H9 (cell line): ENCODE measurements around the gene PIGB. TPM values are rescaled to one million over a fixed set of nuclear protein-coding genes. Genes with fewer than 3 reads are reported as not detected.

Experiments
- DNase-seq: peaks from one replicate; pipeline ENCODE4 v3.0.0-alpha.2; 2017
- H2AFZ ChIP-seq: one replicate; pipeline ENCODE4 v1.6.1; 2013; ENCODE audit warnings: mild to moderate bottlenecking, low read length, control low read depth, moderate library complexity
- H2AK5ac ChIP-seq: 2 replicates; pipeline ENCODE4 v1.6.1; 2013; ENCODE audit warnings: low read length, control low read depth, mixed read lengths; ENCODE audit not compliant: insufficient read length
- H2BK120ac ChIP-seq: one replicate; pipeline ENCODE4 v1.6.1; 2013; ENCODE audit warnings: low read depth, mild to moderate bottlenecking, low read length, control low read depth, inconsistent platforms; ENCODE audit not compliant: poor library complexity, severe bottlenecking
- H2BK12ac ChIP-seq: 2 replicates; pipeline ENCODE4 v1.6.1; 2013; ENCODE audit warnings: low read length, control low read depth, mixed read lengths, low read depth; ENCODE audit not compliant: insufficient read length
- H2BK15ac ChIP-seq: 2 replicates; pipeline ENCODE4 v1.6.1; 2013; ENCODE audit warnings: low read depth, low read length, control low read depth
- H2BK20ac ChIP-seq: one replicate; pipeline ENCODE4 v1.6.1; 2013; ENCODE audit warnings: low read depth, mild to moderate bottlenecking, low read length, control low read depth, inconsistent platforms; ENCODE audit not compliant: poor library complexity, severe bottlenecking
- H2BK5ac ChIP-seq: 2 replicates; pipeline ENCODE4 v1.6.1; 2013; ENCODE audit warnings: low read length, control low read depth, mixed read lengths; ENCODE audit not compliant: insufficient read length
- H3K14ac ChIP-seq: 2 replicates; pipeline ENCODE4 v1.6.1; 2013; ENCODE audit warnings: low read length, control low read depth; ENCODE audit not compliant: insufficient read depth
- H3K18ac ChIP-seq: 2 replicates; pipeline ENCODE4 v1.6.1; 2013; ENCODE audit warnings: low read depth, mild to moderate bottlenecking, mixed read lengths, low read length, control low read depth; ENCODE audit not compliant: insufficient read length
- H3K23ac ChIP-seq: 2 replicates; pipeline ENCODE4 v1.6.1; 2013; ENCODE audit warnings: low read length, control low read depth, mixed read lengths, low read depth; ENCODE audit not compliant: insufficient read length
- H3K23me2 ChIP-seq: 2 replicates; pipeline ENCODE4 v1.6.1; 2013; ENCODE audit warnings: low read depth, mild to moderate bottlenecking, mixed read lengths, low read length, control low read depth; ENCODE audit not compliant: insufficient read length, poor library complexity, severe bottlenecking
- H3K27ac ChIP-seq: 2 replicates; pipeline ENCODE4 v1.5.1; 2013; ENCODE audit warnings: low read length, control low read depth, mixed read lengths, low read depth; ENCODE audit not compliant: insufficient read length
- H3K27me3 ChIP-seq: 2 replicates; pipeline ENCODE4 v1.6.1; 2013; ENCODE audit warnings: low read length, control low read depth, inconsistent platforms; ENCODE audit not compliant: insufficient read depth
- H3K4ac ChIP-seq: 2 replicates; pipeline ENCODE4 v1.6.1; 2013; ENCODE audit warnings: low read depth, mild to moderate bottlenecking, control low read depth, inconsistent platforms, low read length, moderate library complexity
- H3K4me1 ChIP-seq: 2 replicates; pipeline ENCODE4 v1.6.1; 2013; ENCODE audit warnings: low read length, control low read depth, inconsistent platforms; ENCODE audit not compliant: insufficient read depth
- H3K4me2 ChIP-seq: 2 replicates; pipeline ENCODE4 v1.6.1; 2013; ENCODE audit warnings: low read length, control low read depth, mixed read lengths; ENCODE audit not compliant: insufficient read length, insufficient read depth
- H3K56ac ChIP-seq: 2 replicates; pipeline ENCODE4 v1.6.1; 2013; ENCODE audit warnings: low read depth, mild to moderate bottlenecking, mixed read lengths, low read length, control low read depth; ENCODE audit not compliant: insufficient read length
- H3K79me1 ChIP-seq: 2 replicates; pipeline ENCODE4 v1.6.1; 2013; ENCODE audit warnings: low read depth, mild to moderate bottlenecking, moderate library complexity, low read length, control low read depth, inconsistent platforms; ENCODE audit not compliant: insufficient read depth, poor library complexity, severe bottlenecking
- H3K79me2 ChIP-seq: 2 replicates; pipeline ENCODE4 v1.6.1; 2013; ENCODE audit warnings: low read length, control low read depth, inconsistent platforms; ENCODE audit not compliant: insufficient read depth
- H3K9ac ChIP-seq: 2 replicates; pipeline ENCODE4 v1.6.1; 2013; ENCODE audit warnings: low read length, control low read depth, mixed read lengths; ENCODE audit not compliant: insufficient read length; ENCODE audit errors: extremely low read depth
- H3K9me3 ChIP-seq: one replicate; pipeline ENCODE4 v1.6.1; 2013; ENCODE audit warnings: low read depth, low read length, inconsistent platforms; ENCODE audit not compliant: control insufficient read depth
- H3T11ph ChIP-seq: one replicate; pipeline ENCODE4 v1.6.1; 2013; ENCODE audit warnings: mild to moderate bottlenecking, low read length, control low read depth, inconsistent platforms
- H4K20me1 ChIP-seq: one replicate; pipeline ENCODE4 v1.6.1; 2013; ENCODE audit not compliant: control insufficient read depth, insufficient read length, insufficient read depth
- H4K5ac ChIP-seq: 2 replicates; pipeline ENCODE4 v1.6.1; 2013; ENCODE audit warnings: low read depth, mild to moderate bottlenecking, mixed read lengths, low read length, control low read depth; ENCODE audit not compliant: insufficient read length
- H4K8ac ChIP-seq: replicated peaks from 2 replicates; pipeline ENCODE4 v1.6.1; 2013; ENCODE audit warnings: low read length, control low read depth, mixed read lengths, low read depth; ENCODE audit not compliant: insufficient read length
- H4K91ac ChIP-seq: 2 replicates; pipeline ENCODE4 v1.6.1; 2013; ENCODE audit warnings: low read depth, mild to moderate bottlenecking, moderate library complexity, mixed read lengths, low read length, control low read depth; ENCODE audit not compliant: insufficient read length
- H3K27ac Mint-ChIP-seq, 3 experiments: 2 replicates in 2 of 3; 3 replicates in 1 of 3; pipeline ENCODE4 v1.8.0; 2020 to 2021; ENCODE audit warnings: mixed read lengths in 3 of 3, mild to moderate bottlenecking in 1 of 3, moderate library complexity in 1 of 3
- H3K27me3 Mint-ChIP-seq: 2 replicates; pipeline ENCODE4 v1.8.0; 2021; ENCODE audit warnings: low read depth, mild to moderate bottlenecking, moderate library complexity, mixed read lengths
- H3K36me3 Mint-ChIP-seq, 3 experiments: 2 replicates in 2 of 3; 3 replicates in 1 of 3; pipeline ENCODE4 v1.8.0; 2020 to 2021; ENCODE audit warnings: low read depth in 3 of 3, mixed read lengths in 3 of 3; ENCODE audit not compliant: insufficient read depth in 1 of 3
- H3K4me1 Mint-ChIP-seq, 2 experiments: 2 replicates each; pipeline ENCODE4 v1.8.0; 2020; ENCODE audit warnings: mixed read lengths in 2 of 2
- H3K4me3 Mint-ChIP-seq, 2 experiments: 2 replicates in 1 of 2; 3 replicates in 1 of 2; pipeline ENCODE4 v1.8.0; 2020 to 2021; ENCODE audit warnings: mild to moderate bottlenecking in 2 of 2, mixed read lengths in 2 of 2, moderate library complexity in 1 of 2
- H3K9me3 Mint-ChIP-seq, 2 experiments: 2 replicates in 1 of 2; 3 replicates in 1 of 2; pipeline ENCODE4 v1.8.0; 2020; ENCODE audit warnings: mild to moderate bottlenecking in 2 of 2, mixed read lengths in 2 of 2, moderate library complexity in 1 of 2
- WGBS: extraction: QIAGEN DNeasy Blood & Tissue Kit; methylation state at CpG from one replicate; pipeline ENCODE4 v1.1.7; 2013; ENCODE audit warnings: missing lambda C conversion rate, low lambda C conversion rate, mixed read lengths; ENCODE audit not compliant: insufficient read length; ENCODE audit errors: extremely low coverage; 5-methylcytosine and 5-hydroxymethylcytosine counted together
- total RNA-seq: library from RNA; stranded (reverse); gene quantifications from 2 replicates; pipeline ENCODE4 v1.2.1, GENCODE V29; 2021
- TF ChIP-seq, protein P1 (sequence below): fragments of 200-600 bp; sonication (generic); conservative IDR thresholded peaks from 3 replicates; pipeline ENCODE4 v1.8.0; 2021; ENCODE audit warnings: antibody characterized with exemption, mild to moderate bottlenecking

Gene PIGB
- total RNA-seq, 1 experiment from 2014 or later: 6.7 TPM

DNA sequence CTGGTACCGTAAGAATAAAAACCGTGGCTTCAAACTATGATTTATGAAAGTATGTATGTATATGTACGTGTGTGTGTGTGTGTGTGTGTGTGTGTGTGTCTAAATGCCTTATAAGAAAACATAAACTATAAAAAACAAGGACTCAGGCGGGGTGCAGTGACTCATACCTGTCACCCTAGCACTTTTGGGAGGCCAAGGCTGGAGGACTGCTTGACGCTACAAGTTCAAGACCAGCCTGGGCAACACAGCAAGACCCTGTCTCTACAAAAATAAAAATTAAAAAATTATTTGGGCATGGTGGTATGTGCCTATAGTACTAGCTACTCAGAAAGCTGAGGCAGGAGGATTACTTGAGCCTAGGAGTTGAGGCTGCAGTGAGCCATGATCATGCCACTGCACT lies 60.1 kb downstream of the PIGB start:
- Histone ChIP-seq H3K9ac (no peak overlapping the region), H3K79me1 (no peaks in the 10 kb centered on the region), H4K91ac (no peak overlapping the region), H3K14ac (no peak overlapping the region), H3K27ac (no peak overlapping the region), H3K4me2 (no peak overlapping the region), H2BK20ac (no peak overlapping the region), H2BK12ac (no peak overlapping the region), H2BK120ac (no peak overlapping the region), H2BK5ac (no peak overlapping the region), H3K4ac (no peak overlapping the region), H3K23me2 (no peaks in the 10 kb centered on the region), H3K56ac (no peak overlapping the region), H3K79me2 (no peaks in the 10 kb centered on the region), H3K9me3 (no peaks in the 10 kb centered on the region), H3K4me1 (no peaks in the 10 kb centered on the region), H3T11ph (no peak overlapping the region), H3K27me3 (no peaks in the 10 kb centered on the region), H2AFZ (no peak overlapping the region), H4K20me1 (no peaks in the 10 kb centered on the region), H3K23ac (no peak overlapping the region), H2BK15ac (no peak overlapping the region), H3K18ac (no peak overlapping the region), H4K8ac (no peak overlapping the region), H2AK5ac (no peak overlapping the region), H4K5ac (no peak overlapping the region)
- no peaks in the 10 kb centered on the region for H3K4me1 Mint-ChIP-seq
- H3K4me3 Mint-ChIP-seq: no peak overlapping the region
- H3K27ac Mint-ChIP-seq: no peak overlapping the region
- no peaks in the 10 kb centered on the region; a peak in 4 of 7 replicates for H3K36me3 Mint-ChIP-seq
- DNase-seq: no peak
- H3K27me3 Mint-ChIP-seq: no peaks in the 10 kb centered on the region
- WGBS: no CpG with 5 or more reads among the region's 5 CpGs
- peaks cover 0 to 2% of the 10 kb centered on the region in 2 experiments; a peak in 1 of 5 replicates for H3K9me3 Mint-ChIP-seq
- TF ChIP-seq, protein P1, sequence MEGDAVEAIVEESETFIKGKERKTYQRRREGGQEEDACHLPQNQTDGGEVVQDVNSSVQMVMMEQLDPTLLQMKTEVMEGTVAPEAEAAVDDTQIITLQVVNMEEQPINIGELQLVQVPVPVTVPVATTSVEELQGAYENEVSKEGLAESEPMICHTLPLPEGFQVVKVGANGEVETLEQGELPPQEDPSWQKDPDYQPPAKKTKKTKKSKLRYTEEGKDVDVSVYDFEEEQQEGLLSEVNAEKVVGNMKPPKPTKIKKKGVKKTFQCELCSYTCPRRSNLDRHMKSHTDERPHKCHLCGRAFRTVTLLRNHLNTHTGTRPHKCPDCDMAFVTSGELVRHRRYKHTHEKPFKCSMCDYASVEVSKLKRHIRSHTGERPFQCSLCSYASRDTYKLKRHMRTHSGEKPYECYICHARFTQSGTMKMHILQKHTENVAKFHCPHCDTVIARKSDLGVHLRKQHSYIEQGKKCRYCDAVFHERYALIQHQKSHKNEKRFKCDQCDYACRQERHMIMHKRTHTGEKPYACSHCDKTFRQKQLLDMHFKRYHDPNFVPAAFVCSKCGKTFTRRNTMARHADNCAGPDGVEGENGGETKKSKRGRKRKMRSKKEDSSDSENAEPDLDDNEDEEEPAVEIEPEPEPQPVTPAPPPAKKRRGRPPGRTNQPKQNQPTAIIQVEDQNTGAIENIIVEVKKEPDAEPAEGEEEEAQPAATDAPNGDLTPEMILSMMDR: no peak
